ENCODE measurements around the gene PTPRD. TPM values are rescaled to one million over a fixed set of nuclear protein-coding genes. Genes with fewer than 3 reads are reported as not detected.

The PTPRD gene
- total RNA-seq, 1 donor from 2014 or later, result 139 TPM

GRCh38 chr9:10265153-10265631, 347.6 kb downstream of the PTPRD start:
- Mint-ChIP-seq H3K27ac (ENCODE audit: unreplicated experiment) (no peak overlapping the region), H3K36me3 (ENCODE audit: low read depth) (peaks cover 3% of the 10 kb centered on the region), H3K27me3 (ENCODE audit: low read depth) (no peaks in the 10 kb centered on the region), H3K4me1 (peaks cover 5% of the 10 kb centered on the region), H3K4me3 (no peak overlapping the region), H3K9me3 (peaks cover 4% of the 10 kb centered on the region)
- no peak for DNase-seq (ENCODE audit: low read depth, low spot score)
- TF ChIP-seq, protein P1, sequence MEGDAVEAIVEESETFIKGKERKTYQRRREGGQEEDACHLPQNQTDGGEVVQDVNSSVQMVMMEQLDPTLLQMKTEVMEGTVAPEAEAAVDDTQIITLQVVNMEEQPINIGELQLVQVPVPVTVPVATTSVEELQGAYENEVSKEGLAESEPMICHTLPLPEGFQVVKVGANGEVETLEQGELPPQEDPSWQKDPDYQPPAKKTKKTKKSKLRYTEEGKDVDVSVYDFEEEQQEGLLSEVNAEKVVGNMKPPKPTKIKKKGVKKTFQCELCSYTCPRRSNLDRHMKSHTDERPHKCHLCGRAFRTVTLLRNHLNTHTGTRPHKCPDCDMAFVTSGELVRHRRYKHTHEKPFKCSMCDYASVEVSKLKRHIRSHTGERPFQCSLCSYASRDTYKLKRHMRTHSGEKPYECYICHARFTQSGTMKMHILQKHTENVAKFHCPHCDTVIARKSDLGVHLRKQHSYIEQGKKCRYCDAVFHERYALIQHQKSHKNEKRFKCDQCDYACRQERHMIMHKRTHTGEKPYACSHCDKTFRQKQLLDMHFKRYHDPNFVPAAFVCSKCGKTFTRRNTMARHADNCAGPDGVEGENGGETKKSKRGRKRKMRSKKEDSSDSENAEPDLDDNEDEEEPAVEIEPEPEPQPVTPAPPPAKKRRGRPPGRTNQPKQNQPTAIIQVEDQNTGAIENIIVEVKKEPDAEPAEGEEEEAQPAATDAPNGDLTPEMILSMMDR (conservative IDR thresholded peaks at IDR 0.05), result no peak

GRCh38 chr9:10260501-10260900, 352.3 kb downstream of the PTPRD start:
- Mint-ChIP-seq H3K27ac (ENCODE audit: unreplicated experiment) (no peak overlapping the region), H3K27me3 (ENCODE audit: low read depth) (no peaks in the 10 kb centered on the region), H3K4me1 (no peaks in the 10 kb centered on the region), H3K36me3 (ENCODE audit: low read depth) (peaks cover 3% of the 10 kb centered on the region), H3K9me3 (peaks cover 4% of the 10 kb centered on the region), H3K4me3 (no peak overlapping the region)
- no peak for DNase-seq (ENCODE audit: low read depth, low spot score)
- TF ChIP-seq, protein P1 (conservative IDR thresholded peaks at IDR 0.05), result no peak

DNA sequence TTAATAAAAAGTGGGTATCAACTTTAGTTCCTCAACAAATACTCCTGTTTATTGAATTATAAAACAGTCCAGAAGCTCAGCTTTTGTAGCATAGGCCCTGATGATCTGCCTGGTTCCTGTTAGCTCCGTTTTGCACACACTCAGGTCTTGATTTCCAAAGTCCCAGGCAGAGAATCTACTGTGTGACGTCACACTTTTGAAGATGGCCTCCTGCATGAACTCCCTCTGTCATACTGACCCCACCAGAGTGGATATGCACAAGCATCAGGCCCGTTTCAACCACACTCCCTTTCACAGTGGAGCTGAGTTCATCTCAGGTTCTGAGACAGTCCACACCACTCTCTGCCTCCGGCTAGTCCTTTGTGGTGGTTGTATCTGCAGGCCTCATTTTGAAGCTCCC, 353.1 kb downstream of the PTPRD start:
- TF ChIP-seq, protein P1 (conservative IDR thresholded peaks at IDR 0.05), result no peak
- H3K27me3 Mint-ChIP-seq (ENCODE audit: low read depth), result no peaks in the 10 kb centered on the region
- H3K36me3 Mint-ChIP-seq (ENCODE audit: low read depth), result peaks cover 3% of the 10 kb centered on the region
- no peak for DNase-seq (ENCODE audit: low read depth, low spot score)
- H3K4me3 Mint-ChIP-seq, result no peak overlapping the region
- peaks cover 4% of the 10 kb centered on the region for H3K9me3 Mint-ChIP-seq
- no peaks in the 10 kb centered on the region for H3K4me1 Mint-ChIP-seq
- H3K27ac Mint-ChIP-seq (ENCODE audit: unreplicated experiment), result no peak overlapping the region

DNA sequence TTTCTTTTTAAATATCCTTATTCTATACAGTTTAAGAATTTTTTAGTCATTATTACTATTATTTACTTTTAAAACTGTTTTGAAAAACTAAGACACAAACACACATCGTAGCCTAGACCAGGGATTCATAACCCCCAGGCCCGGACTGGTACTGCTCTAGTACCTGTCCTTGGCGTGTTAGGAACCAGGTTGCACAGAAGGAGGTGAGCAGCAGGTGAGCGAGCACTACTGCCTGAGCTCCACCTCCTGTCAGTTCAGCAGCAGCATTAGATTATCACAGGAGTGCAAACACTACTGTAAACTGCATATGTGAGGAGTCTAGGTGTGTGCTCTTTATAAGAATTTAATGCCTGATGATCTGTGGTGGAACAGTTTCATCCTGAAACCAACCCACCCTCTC, 357.0 kb downstream of the PTPRD start:
- DNase-seq (ENCODE audit: low read depth, low spot score), result no peak
- Mint-ChIP-seq H3K9me3 (no peaks in the 10 kb centered on the region), H3K4me1 (no peaks in the 10 kb centered on the region), H3K36me3 (ENCODE audit: low read depth) (no peaks in the 10 kb centered on the region), H3K4me3 (no peak overlapping the region), H3K27me3 (ENCODE audit: low read depth) (no peaks in the 10 kb centered on the region), H3K27ac (ENCODE audit: unreplicated experiment) (no peak overlapping the region)
- TF ChIP-seq, protein P1 (conservative IDR thresholded peaks at IDR 0.05), result no peak

DNA sequence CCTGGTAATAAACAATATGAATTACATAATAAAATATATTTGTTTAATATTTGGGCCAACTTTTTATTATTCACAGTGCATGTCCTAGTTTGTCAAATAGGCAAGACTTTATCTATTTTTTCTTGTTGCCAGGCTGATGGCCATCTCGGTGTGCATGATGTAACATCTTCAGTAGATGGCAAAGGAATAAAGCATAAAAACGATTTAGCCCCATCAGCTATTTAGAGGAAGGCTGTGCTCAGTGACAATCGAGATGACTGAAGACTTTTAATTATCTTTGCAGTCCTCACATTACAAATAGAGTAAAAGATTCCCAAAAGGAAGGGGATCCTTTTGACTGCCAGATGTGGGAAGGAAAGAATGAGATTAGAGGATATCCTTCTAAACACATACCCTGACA, 358.5 kb downstream of the PTPRD start:
- Mint-ChIP-seq H3K36me3 (ENCODE audit: low read depth) (no peaks in the 10 kb centered on the region), H3K4me1 (no peaks in the 10 kb centered on the region), H3K27ac (ENCODE audit: unreplicated experiment) (no peak overlapping the region), H3K9me3 (no peaks in the 10 kb centered on the region), H3K4me3 (no peak overlapping the region), H3K27me3 (ENCODE audit: low read depth) (no peaks in the 10 kb centered on the region)
- DNase-seq (ENCODE audit: low read depth, low spot score), result no peak
- TF ChIP-seq, protein P1 (conservative IDR thresholded peaks at IDR 0.05), result no peak

DNA sequence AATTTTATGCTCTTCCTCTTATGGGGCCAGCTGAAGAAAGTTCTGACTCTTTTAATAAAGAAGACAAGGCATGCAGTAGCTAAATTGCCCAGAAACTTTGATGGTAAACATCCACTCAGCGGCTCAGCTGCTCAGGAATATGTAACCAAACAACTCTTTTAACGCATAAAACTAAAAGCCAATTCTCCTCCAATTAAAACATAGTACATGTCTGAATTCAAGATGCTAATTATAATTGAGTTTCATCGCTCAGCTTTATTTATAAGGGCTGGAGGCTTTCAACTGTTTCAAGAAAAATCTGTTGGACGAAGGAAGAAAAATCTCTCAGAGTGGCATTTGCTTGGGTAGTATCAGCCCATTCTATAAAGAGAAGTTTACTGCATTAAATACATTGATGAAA, 359.5 kb downstream of the PTPRD start:
- no peaks in the 10 kb centered on the region for H3K27me3 Mint-ChIP-seq (ENCODE audit: low read depth)
- H3K27ac Mint-ChIP-seq (ENCODE audit: unreplicated experiment), result no peak overlapping the region
- TF ChIP-seq, protein P1 (conservative IDR thresholded peaks at IDR 0.05), result no peak
- no peak for DNase-seq (ENCODE audit: low read depth, low spot score)
- H3K36me3 Mint-ChIP-seq (ENCODE audit: low read depth), result no peaks in the 10 kb centered on the region
- no peaks in the 10 kb centered on the region for H3K4me1 Mint-ChIP-seq
- H3K9me3 Mint-ChIP-seq, result no peaks in the 10 kb centered on the region
- no peak overlapping the region for H3K4me3 Mint-ChIP-seq

All from neural crest cell (in vitro differentiated cells).